Hematopoietic multipotent progenitor cell treated with erythropoietin and hydrocortisone succinate and interleukin-3 and kit ligand, for 4 days (in vitro differentiated cells): ENCODE measurements around the gene DPPA4.

Experiments used
- DNase-seq: peaks from one replicate; pipeline ENCODE4 v3.0.0-alpha.2; 2015

The DPPA4 gene

DNA sequence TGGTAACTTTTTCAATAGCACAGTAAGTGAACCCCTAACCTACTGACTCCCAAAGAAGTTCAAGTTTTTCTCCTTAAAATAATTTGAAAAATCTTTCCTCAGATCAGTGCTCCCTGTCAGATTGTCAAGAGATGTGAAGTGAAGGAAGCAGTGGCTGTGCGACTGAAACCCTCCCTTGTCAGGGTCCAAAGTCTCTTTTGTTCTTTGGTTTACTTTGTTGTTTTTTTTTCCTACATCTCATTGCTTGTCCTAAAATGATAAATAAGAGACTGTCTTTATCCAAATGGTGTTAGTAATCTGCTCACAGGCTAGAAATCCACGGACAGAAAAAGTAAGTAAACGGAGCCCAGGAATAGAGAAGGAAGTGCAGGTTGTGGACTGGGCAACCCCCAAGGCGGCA lies 976 bp upstream of the DPPA4 start:
- DNase-seq, result peak; percentile 18

DNA sequence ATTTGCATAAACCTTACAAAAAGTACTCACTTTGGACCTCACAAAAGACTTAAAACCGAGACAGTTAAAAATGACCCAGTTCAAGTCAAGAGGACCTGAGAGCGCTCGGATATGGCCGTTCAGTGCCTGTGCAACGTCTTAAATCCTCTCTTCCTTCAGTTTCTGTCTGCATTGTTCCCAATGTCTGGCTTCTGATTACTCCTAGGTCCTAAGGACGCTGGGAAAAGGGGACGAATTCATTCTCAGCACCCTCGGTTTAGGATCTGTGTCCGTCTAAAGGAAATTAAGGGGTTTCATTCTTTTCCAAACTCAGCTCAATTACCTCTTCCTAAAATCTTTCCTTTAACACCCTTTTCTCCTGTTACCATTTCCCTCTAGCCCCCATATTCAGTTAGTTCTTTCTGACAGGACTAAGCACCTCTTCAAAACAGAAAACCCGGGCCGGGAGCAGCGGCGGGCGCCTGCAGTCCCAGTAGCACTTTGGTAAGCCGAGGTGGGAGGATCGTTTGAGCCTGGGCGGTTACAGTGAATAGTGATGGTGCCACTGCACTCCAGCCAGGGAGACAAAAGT lies 970 bp downstream of the DPPA4 start:
- DNase-seq, result peak; percentile 87

DNA sequence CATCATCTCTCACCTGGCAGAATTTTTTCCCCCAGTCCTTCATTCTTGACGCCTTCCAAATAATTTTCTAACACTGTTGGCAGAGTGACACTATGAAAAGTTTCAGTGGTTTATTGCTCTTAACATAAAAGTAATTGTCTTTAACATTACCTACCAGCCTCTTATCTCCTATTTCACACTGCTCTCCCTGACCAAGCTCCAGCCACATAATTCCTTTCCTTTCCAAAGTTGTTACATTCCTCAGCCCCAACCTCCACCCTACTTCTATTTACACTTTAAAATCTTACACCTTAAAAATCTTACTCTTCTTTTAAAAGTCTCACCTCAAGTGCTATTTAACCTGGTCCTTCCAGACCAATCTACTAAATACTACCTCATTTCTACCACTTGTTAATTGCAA lies 2.8 kb downstream of the DPPA4 start:
- no peak for DNase-seq

DNA sequence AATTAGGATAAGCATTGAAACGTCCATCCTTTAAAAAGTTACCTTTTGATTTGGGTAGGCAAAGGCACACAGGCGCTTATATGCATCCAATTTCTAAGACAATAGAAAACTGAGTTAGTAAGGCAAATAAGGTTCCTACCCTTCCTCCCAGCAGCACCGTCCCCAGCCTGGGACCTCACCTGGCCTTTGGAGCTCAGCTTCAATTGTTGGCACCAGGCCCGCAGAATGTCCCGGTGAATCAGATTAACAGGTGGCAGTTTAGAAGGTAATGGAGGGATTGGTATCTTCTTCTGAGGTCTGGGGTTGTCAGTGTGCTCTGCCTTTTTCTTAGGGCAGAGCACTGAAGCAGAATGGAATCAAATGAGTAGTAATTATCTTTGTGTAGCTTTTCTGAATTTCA lies 5.7 kb downstream of the DPPA4 start:
- DNase-seq, result no peak

DNA sequence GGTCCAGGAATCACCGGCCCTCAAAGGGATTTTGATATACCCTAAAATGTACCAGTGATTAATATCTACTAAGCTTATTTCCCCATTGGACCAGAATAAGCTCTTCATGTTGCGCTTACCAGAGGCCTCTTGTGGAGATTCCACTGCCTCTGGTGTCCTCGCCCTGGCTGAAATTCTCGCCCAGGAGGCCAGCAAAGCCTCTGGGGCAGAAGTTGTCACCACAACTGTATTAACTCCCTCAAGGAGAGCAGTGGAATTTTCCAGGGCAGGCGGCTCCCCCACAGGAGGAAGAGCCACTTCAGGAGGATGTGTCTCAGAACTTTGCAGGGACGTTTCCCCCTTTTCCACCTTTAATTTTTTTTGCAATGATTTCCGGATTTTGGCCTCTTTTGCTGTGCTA lies 6.9 kb downstream of the DPPA4 start:
- DNase-seq, result no peak

DNA sequence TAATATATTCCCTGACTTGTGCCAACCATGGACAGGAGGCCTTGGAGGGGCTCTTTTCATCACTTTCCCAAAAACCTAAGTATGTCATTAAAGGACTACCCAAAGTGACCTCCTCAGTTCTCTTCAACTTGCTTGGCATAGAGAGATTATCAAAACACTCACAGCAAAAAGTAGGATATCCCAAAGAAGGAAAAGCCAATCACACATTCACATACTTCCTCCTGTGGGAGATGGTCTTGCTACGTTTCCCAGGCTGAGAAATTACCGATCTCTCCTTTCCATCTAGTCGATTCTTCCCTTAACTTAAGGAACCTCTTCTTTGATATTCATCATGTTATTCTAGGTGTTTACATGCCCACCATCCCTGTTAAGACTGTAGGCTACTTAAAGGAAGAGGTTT lies 9.1 kb downstream of the DPPA4 start:
- no peak for DNase-seq

DNA sequence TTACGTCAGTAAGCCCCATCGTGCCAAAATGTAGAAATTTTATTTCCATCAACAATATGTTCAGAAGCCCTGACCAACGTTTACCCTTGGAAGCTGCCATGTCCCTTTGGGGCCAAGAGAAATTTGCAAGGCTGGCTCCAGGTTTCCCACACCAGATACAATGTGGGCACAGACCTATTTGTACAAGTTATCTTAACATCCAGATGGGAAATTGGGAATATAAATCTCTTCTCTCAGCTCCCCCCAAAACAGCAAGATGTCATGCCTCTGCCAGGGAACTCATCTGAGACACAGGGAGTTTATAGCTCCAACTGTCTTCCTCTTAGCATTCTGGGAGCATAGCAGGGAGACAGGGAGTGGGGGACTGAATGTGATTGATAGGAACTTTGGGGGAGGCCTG lies 11.7 kb downstream of the DPPA4 start:
- DNase-seq, result no peak

DNA sequence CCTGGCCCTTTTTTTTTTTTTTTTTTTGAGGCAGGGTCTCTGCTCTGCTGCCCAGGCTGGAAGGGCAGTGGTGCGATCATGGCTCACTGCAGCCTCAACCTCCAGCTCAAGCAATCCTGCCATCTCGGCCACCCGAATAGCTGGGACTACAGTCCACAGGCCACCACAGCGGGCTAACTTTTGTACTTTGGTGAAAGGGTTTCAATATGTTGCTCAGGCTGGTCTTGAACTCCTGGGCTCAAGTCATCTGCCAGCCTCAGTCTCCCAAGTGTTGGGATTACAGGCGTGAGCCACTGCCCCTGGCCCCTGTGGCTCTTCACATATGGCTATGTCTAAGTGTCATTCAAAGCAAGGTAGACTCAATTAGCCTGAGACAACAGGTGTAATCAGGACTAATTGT lies 12.2 kb downstream of the DPPA4 start:
- DNase-seq, result no peak

DNA sequence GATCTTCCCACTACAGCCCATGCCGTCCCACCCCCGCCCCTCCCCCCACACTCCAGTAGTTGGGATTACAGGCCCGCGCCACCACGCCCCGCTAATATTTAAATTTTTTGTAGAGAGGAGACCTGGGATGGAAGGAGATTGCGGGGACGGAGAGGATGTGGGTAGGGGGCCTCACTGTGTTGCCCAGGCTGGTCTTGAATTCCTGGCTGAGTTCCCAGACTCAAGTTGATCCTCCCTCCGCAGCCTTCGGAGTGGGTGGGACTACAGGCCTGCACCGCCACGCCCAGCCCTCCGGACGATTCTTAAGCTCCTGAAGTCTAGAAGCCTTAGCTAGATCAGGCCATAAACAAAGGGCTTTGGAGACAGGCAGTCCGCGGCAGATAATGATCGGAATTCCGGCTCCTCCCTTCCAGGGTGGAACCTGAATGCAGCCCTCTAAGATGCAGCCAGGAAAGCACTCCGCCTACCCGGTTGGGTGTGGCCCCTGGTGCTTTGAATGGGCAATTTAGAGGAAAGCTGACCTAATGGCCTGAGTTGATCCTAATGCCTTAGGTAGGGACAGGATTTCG lies 21.1 kb downstream of the DPPA4 start, which contains the start of gene DPPA2:
DPPA2 (minus strand) TSS at position 356 of the 569 bp plus-strand sequence. CDS start 1,975 bp downstream, outside the sequence.
- no peak for DNase-seq

DNA sequence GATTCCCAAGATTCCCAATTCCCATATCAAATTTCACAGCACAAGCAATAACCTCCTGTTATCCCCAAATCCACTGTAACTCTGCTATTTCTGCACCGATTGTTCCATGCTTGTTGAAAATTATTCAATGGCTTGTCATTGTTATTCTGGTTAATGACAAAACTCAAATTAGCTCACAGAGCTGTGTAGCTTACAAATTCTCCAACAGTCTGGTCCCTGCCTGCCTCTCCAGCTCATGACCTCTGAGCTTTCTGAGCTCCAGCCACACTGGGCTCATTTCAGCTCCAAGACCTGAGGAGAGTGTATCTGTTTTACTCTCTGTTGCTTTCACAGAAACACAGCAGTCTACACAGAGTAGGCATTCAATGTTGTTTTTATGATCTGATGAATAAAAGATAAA lies 24.3 kb downstream of the DPPA4 start:
- DNase-seq, result no peak

DNA sequence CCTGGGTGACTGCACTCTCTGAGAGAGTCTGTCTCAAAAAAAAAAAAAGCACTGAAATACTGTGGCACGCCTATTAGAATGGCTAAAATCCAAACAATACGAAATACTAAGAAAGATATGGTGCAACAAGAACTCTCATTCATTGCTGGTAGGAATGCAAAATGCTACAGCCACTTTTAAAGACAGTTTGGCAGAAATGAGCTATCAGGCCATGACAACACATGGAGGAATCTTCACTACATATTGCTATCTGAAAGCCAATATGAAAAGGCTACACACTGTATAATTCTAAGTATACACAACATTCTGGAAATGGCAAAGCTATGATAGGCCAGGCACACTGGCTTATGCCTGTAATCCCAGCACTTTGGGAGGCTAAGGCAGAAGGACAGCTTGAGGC lies 39.9 kb downstream of the DPPA4 start:
- DNase-seq, result no peak

DNA sequence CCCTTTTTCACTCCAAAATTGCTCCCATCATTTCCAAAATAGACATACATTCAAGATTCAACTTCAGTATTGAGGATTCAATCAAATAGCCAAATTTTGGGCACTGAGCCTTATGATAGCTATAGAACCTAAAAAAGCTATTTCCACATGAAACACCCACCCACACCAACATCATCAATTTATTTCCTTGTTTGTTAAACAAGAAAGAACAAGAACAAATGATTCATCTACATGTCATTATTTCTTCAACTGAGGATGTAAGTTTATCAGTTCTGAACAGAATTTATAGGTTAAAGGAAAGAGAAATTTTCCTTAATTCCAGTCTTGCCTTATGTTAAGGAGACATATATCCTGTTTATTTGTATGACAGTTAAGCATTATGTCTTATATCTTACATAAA lies 53.3 kb downstream of the DPPA4 start:
- no peak for DNase-seq

DNA sequence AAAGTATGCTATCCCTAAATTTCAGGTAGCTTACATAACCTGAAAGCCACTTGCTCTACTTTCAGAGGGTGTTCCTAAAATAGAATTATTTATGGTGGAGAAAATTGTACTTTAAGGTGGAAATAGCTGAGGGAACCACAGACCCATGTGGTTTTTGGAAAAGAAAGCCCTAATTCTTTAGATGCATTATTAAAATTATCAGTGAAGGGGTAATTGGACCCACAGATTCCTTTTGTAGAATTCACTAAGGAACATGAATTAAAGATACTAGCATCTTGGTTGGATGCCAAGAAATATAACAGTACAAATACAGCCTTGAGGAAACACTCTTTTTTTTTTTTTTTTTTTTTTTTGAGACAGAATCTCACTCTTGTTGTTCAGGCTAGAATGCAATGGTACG lies 58.8 kb downstream of the DPPA4 start:
- no peak for DNase-seq

DNA sequence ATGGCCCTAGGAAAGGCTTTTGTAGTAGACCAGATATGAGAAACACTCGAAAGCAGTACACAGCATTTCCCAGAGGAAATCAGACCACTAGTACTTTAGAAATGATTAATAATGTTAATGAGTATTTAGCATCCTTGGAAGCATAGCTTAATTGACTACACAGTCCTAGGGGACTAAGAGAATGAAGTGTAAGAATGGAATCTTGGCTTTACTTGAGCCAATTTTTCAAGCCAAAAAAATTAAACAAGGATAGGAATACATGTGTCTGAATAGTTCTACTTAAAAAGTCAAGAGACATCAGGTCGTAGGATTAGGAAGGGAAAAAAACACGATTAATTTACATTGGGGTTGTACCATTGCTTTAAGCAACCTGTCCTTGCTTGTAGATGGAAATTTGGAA lies 59.2 kb downstream of the DPPA4 start:
- no peak for DNase-seq
